BJ (cell line): Measurements from ENCODE around the gene FAR2. TPM values are rescaled to one million over a fixed set of nuclear protein-coding genes. Genes with fewer than 3 reads are reported as not detected.

Source experiments
- CTCF ChIA-PET: fragments of 350-600 bp; formaldehyde crosslinking; extraction: SDS; loops from one replicate; lab custom pipeline; 2021; ENCODE audit warnings: antibody characterized with exemption, inconsistent platforms; lab: Yijun Ruan, JAX
- POLR2A ChIA-PET: fragments of 300-600 bp; sonication (Branson Sonifier 250); formaldehyde crosslinking; extraction: SDS; loops from one replicate; lab custom pipeline; 2021; ENCODE audit warnings: antibody characterized with exemption; lab: Charles Lee
- DNase-seq: peaks from one replicate; pipeline ENCODE4 v3.0.0-alpha.2; 2011; ENCODE audit warnings: low read depth
- H3K27me3 ChIP-seq: 2 replicates; pipeline ENCODE4 v1.6.0; 2011; ENCODE audit warnings: low read length; ENCODE audit not compliant: control insufficient read depth, insufficient read depth
- H3K36me3 ChIP-seq: 2 replicates; pipeline ENCODE4 v1.5.1; 2011; ENCODE audit warnings: low read length; ENCODE audit not compliant: control insufficient read depth, insufficient read depth
- H3K4me3 ChIP-seq: 2 replicates; pipeline ENCODE4 v1.5.1; 2011; ENCODE audit warnings: low read depth, mild to moderate bottlenecking, control low read depth, low read length
- CTCF ChIP-seq: IDR thresholded peaks from 2 replicates; pipeline ENCODE4 v1.5.1; 2011; ENCODE audit warnings: low read depth, mild to moderate bottlenecking, control low read depth, inconsistent platforms, low read length, moderate library complexity; ENCODE audit not compliant: insufficient read depth
- polyA plus RNA-seq: library from polyadenylated mRNA; depleted of rRNA; stranded (reverse); fragments of >200 nt; gene quantifications from 2 replicates; pipeline ENCODE4 v1.2.3, GENCODE V29; 2011

Gene FAR2
- polyA plus RNA-seq, 1 experiment, result 17.1 TPM

DNA sequence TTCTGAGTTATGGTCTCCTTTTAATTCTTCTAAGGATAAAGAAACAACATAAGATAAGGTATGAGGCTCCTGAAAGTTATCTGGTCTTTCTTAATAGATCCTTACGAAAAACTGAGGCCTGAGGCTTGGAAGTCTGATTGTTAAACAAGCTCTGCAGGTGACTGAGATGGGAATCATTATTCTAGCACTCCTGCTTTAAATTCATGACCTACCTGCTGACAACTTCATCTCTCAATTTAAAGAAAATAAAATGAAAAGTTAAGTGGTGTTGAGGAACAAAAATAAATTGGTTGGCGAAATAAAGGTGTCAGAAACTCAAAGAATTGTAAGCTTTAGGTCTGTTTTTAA is 80.1 kb downstream of the FAR2 start:
- no peak for TF ChIP-seq CTCF
- CTCF ChIA-PET, result interaction anchor here (0.5 kb wide), 1 partner anchor 9 kb away, joined by 3 read pairs; no protein-coding TSS in a partner anchor
- POLR2A ChIA-PET, result no interaction called here
- H3K36me3 ChIP-seq, result no peaks in the 10 kb centered on the region
- no peak overlapping the region for H3K4me3 ChIP-seq
- DNase-seq, result no peak
- H3K27me3 ChIP-seq, result no peaks in the 10 kb centered on the region

GRCh38 chr12:29229937-29230336 is 80.9 kb downstream of the FAR2 start:
- Histone ChIP-seq H3K27me3 (no peaks in the 10 kb centered on the region), H3K4me3 (no peak overlapping the region), H3K36me3 (no peaks in the 10 kb centered on the region)
- ChIA-PET CTCF (no interaction called here), POLR2A (no interaction called here)
- no peak for DNase-seq
- TF ChIP-seq CTCF, result no peak

- Histone ChIP-seq H3K36me3 (no peaks in the 10 kb centered on the region), H3K27me3 (no peaks in the 10 kb centered on the region), H3K4me3 (no peak overlapping the region)
- ChIA-PET CTCF (interaction anchor here (2.8 kb wide), 1 partner anchor 11 kb away, joined by 6 read pairs; no protein-coding TSS in a partner anchor), POLR2A (no interaction called here)
- DNase-seq, result no peak
- no peak for TF ChIP-seq CTCF
Measured at GRCh38 chr12:29230800-29231560, 81.9 kb downstream of the FAR2 start.

DNA sequence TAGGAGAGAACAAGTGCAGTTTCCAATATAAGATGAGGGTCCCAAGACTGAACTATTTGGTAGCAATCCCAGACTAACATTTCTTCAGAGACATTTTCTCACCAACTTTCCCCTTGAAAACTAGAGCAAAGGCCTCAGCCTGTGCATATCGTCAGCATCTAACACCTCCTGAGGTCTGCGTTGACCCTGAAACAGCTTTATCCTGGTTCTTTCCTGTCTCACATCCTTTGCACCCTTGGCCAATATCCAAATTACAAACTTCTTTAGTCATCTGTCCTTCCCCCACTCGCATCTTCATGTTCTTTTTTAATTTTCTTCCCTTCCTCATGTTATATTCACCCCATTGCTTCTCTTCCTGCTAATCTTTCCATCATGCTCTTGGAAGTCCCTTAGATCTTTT is 83.0 kb downstream of the FAR2 start:
- DNase-seq, result no peak
- POLR2A ChIA-PET, result no interaction called here
- Histone ChIP-seq H3K36me3 (no peaks in the 10 kb centered on the region), H3K4me3 (no peak overlapping the region), H3K27me3 (no peaks in the 10 kb centered on the region)
- no peak for TF ChIP-seq CTCF
- CTCF ChIA-PET, result interaction anchor here (0.7 to 2.8 kb wide), 2 partner anchors 10 to 82 kb away, joined by 3 to 6 read pairs; no protein-coding TSS in a partner anchor

DNA sequence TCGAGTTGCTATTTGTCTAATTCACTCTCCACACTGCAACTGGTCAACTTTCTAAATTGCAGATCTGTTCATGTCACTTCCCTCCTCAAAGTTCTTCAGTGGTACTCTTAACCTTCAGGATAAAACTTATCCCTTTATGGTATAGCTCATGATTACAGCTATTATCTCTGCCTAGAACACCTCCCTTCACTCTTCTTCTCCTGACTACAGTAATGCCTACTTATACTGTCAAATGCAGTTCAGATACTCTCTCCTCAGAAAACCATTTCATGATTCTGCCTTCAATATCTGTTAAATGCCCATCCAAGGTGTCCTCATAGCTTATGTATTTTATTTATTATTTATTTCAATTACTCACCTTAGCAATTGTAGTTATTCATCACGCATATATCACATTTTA is 85.5 kb downstream of the FAR2 start:
- Histone ChIP-seq H3K27me3 (no peaks in the 10 kb centered on the region), H3K4me3 (no peak overlapping the region), H3K36me3 (no peaks in the 10 kb centered on the region)
- TF ChIP-seq CTCF, result no peak
- ChIA-PET CTCF (no interaction called here), POLR2A (no interaction called here)
- no peak for DNase-seq
